IgD-negative memory B cell (primary cell): ENCODE measurements around the gene TYMP. TPM values are rescaled to one million over a fixed set of nuclear protein-coding genes. Genes with fewer than 3 reads are reported as not detected.

Experiments
- H3K27ac Mint-ChIP-seq, 3 donors: one replicate each; pipeline ENCODE4 v1.8.0; 2020 to 2022; ENCODE audit warnings: mild to moderate bottlenecking in 3 of 3, mixed read lengths in 3 of 3, moderate library complexity in 1 of 3
- H3K27me3 Mint-ChIP-seq: one replicate; pipeline ENCODE4 v1.8.0; 2021; ENCODE audit warnings: mixed read lengths
- H3K36me3 Mint-ChIP-seq: one replicate; pipeline ENCODE4 v1.8.0; 2020; ENCODE audit warnings: mild to moderate bottlenecking, mixed read lengths
- H3K4me1 Mint-ChIP-seq, 3 donors: one replicate each; pipeline ENCODE4 v1.8.0; 2020 to 2022; ENCODE audit warnings: mixed read lengths in 3 of 3, mild to moderate bottlenecking in 1 of 3
- H3K4me3 Mint-ChIP-seq, 4 donors: one replicate each; pipeline ENCODE4 v1.8.0; 2020 to 2022; ENCODE audit warnings: mild to moderate bottlenecking in 4 of 4, mixed read lengths in 4 of 4, moderate library complexity in 3 of 4
- H3K9me3 Mint-ChIP-seq, 3 donors: one replicate each; pipeline ENCODE4 v1.8.0; 2020 to 2021; ENCODE audit warnings: mixed read lengths in 3 of 3, mild to moderate bottlenecking in 1 of 3
- polyA plus RNA-seq: library from polyadenylated mRNA; unstranded; fragments of 300-500 nt; fragmentation: Illumina TruSeq; gene quantifications from one replicate; pipeline ENCODE4 v1.2.3, GENCODE V29; 2021

Gene TYMP
- polyA plus RNA-seq, 1 donor from 2014 or later: 56.8 TPM

DNA sequence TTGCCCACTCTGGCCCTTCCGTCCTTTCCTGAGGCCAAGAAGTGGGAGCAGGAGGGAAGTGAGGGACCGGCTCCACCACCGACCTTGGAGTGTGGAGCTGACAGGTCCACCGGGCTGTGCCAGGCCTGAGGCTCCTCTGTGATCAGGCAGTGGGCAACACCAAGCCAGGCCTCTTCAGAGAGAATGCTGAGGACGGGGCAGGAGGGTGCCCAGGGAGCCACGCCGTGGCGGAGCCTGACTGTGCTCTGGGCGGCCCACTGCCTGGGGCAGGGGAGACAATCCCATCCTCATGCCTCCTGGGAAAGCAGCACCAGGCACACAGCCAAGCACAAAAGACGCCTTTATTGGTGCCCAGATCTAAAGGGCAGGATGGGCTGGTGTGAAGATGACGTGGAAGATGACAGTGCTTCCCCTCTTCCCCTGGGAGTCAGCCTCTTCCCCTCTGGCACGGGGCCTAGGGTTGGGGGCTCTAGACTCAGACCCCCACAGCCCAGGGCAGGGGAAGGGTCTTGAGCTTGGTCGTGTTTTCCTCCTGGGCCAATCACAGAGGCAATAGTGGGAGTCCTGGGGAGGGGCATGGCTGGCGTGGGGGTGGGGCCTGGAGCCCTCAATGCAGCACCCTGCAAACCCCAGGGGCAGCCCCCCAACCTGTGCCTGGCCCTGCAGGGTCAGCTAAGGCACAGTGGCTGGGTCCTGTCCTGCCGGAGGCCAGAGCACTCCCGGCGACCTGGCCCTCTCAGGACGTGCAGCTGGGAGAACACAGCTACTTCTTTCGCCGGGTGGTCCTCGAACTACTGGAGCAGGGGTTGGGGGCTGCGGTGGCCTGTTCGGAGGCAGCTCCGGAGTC is 27.0 kb downstream of the TYMP start:
- no peaks in the 10 kb centered on the region for H3K27me3 Mint-ChIP-seq
- no peaks in the 10 kb centered on the region for H3K9me3 Mint-ChIP-seq
- no peak overlapping the region for H3K27ac Mint-ChIP-seq
- H3K36me3 Mint-ChIP-seq: no peaks in the 10 kb centered on the region
- H3K4me1 Mint-ChIP-seq: peaks cover 3 to 6% (median 5%) of the 10 kb centered on the region in 3 donors
- H3K4me3 Mint-ChIP-seq: peak overlapping the region in 1 of 4 donors; percentile 38

DNA sequence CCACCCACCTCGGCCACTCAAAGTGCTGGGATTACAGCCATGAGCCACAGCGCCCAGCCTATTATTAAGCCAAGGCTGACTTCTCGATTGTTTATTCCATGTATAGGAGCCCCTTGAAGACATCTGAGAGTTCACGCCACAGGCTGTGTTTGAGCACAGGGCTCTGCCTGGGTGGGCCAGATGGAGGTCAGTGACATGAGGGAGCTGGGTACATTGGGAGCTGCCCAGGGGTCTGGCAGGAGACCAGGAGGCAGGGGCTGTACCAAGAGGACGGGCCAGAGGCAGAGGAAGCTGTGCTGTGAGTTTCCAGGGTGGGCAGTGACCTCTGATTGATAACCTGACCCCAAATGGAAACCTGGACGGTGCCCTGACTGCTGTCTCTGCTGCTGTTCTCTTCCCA is 27.7 kb downstream of the TYMP start:
- H3K4me3 Mint-ChIP-seq: no peak overlapping the region
- H3K27me3 Mint-ChIP-seq: no peaks in the 10 kb centered on the region
- H3K27ac Mint-ChIP-seq: no peak overlapping the region
- H3K36me3 Mint-ChIP-seq: no peaks in the 10 kb centered on the region
- no peaks in the 10 kb centered on the region for H3K9me3 Mint-ChIP-seq
- peaks cover 3 to 6% (median 3%) of the 10 kb centered on the region in 3 donors for H3K4me1 Mint-ChIP-seq

DNA sequence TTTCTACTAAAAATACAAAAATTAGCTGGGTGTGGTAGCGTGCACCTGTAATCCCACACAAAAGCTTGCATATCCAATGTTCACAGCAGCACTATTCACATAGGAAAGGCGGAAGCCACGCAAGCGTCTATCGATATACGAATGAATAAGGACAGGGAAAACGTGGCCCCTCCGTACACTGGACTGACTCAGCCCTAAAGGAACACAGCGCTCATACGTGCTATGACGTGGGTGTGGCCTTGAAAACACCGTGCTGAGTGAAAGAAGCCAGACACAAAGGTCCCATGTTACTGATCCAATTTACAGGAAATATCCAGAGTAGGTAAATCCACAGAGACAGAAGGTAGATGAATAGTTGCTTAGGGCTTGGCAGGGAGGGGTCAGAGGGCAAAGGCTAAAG is 29.4 kb downstream of the TYMP start:
- H3K4me1 Mint-ChIP-seq: peaks cover 3 to 6% (median 3%) of the 10 kb centered on the region in 3 donors
- no peaks in the 10 kb centered on the region for H3K36me3 Mint-ChIP-seq
- H3K27me3 Mint-ChIP-seq: no peaks in the 10 kb centered on the region
- H3K27ac Mint-ChIP-seq: peak overlapping the region in 1 of 3 donors; percentile 47
- H3K9me3 Mint-ChIP-seq: no peaks in the 10 kb centered on the region
- no peak overlapping the region for H3K4me3 Mint-ChIP-seq

DNA sequence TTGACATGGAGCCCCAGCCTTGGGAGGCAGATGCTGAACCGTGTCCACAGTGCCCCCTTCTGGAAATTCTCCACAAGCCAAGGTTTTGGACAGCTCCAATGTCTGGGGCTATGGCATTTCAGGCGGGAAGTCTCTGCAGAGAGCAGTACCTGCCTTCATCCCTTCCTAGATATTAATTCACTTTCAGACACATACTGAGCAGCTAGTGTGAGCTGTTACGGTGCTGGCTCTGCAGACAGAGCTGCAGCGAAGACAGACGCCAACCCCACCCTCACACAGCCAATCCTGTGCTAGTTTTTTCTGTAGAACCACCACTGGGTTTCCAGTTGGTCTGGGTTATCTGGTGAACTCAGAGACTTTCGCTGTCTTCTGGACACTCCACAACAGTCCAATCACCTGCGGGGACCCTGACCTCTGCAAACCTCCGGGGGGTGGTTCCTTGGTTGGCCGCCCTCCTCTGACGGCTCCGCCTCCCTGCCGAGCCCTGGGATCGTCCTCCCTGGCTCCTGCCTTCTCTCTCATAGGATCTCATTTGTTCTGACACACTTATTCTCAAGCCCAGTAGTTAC is 31.4 kb downstream of the TYMP start:
- H3K27ac Mint-ChIP-seq: no peak overlapping the region

GRCh38 chr22:50497093-50497492 is 32.7 kb downstream of the TYMP start:
- Mint-ChIP-seq H3K36me3 (no peaks in the 10 kb centered on the region), H3K4me3 (no peak overlapping the region), H3K9me3 (no peaks in the 10 kb centered on the region), H3K4me1 (peaks cover 2 to 6% (median 3%) of the 10 kb centered on the region in 3 donors), H3K27me3 (no peaks in the 10 kb centered on the region), H3K27ac (no peak overlapping the region)

More for the DNA sequence above, 31.4 kb downstream of the TYMP start:
- no peaks in the 10 kb centered on the region for H3K36me3 Mint-ChIP-seq
- H3K9me3 Mint-ChIP-seq: no peaks in the 10 kb centered on the region
- H3K4me1 Mint-ChIP-seq: peaks cover 3 to 6% (median 3%) of the 10 kb centered on the region in 3 donors
- peak overlapping the region in 2 of 4 donors; percentile 37 to 70 for H3K4me3 Mint-ChIP-seq
- H3K27me3 Mint-ChIP-seq: no peaks in the 10 kb centered on the region

GRCh38 chr22:50490531-50491308 is 39.1 kb downstream of the TYMP start:
- peaks cover 0 to 7% (median 5%) of the 10 kb centered on the region in 3 donors for H3K4me1 Mint-ChIP-seq
- H3K27me3 Mint-ChIP-seq: peaks cover 4% of the 10 kb centered on the region
- no peaks in the 10 kb centered on the region for H3K9me3 Mint-ChIP-seq
- H3K27ac Mint-ChIP-seq: peak overlapping the region in 1 of 3 donors; percentile 32
- peak overlapping the region; percentile 8 to 79 (median 36) for H3K4me3 Mint-ChIP-seq
- H3K36me3 Mint-ChIP-seq: no peaks in the 10 kb centered on the region

- peak overlapping the region in 1 of 4 donors; percentile 22 for H3K4me3 Mint-ChIP-seq
- peaks cover 4% of the 10 kb centered on the region for H3K27me3 Mint-ChIP-seq
- no peaks in the 10 kb centered on the region for H3K36me3 Mint-ChIP-seq
- H3K27ac Mint-ChIP-seq: no peak overlapping the region
- no peaks in the 10 kb centered on the region for H3K9me3 Mint-ChIP-seq
- H3K4me1 Mint-ChIP-seq: peaks cover 0 to 7% (median 5%) of the 10 kb centered on the region in 3 donors
These were observed 40.2 kb downstream of the TYMP start for GRCh38 chr22:50489363-50490243.

DNA sequence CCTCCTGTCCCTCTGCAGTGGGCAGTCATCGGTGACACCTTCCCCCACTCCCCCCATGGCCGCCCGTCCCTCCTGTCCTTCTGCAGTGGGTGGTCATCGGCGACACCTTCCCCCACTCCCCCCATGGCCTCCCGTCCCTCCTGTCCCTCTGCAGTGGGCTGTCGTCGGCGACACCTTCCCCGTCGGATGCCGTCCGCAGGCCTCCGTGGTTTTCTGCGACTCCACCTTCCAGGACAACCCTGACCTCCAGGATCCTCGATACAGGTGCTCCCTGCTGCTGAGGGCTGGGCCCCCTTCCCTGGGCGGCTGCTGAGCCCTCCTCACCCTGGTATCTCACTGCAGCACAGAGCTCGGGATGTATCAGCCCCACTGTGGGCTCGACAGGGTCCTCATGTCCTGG is 40.9 kb downstream of the TYMP start:
- Mint-ChIP-seq H3K27me3 (peaks cover 7% of the 10 kb centered on the region), H3K27ac (no peak overlapping the region), H3K9me3 (no peaks in the 10 kb centered on the region), H3K36me3 (no peaks in the 10 kb centered on the region), H3K4me1 (peaks cover 3 to 7% (median 5%) of the 10 kb centered on the region in 3 donors), H3K4me3 (no peak overlapping the region)

GRCh38 chr22:50488006-50488677 is 41.7 kb downstream of the TYMP start:
- Mint-ChIP-seq H3K9me3 (no peaks in the 10 kb centered on the region), H3K4me1 (peaks cover 3 to 7% (median 5%) of the 10 kb centered on the region in 3 donors), H3K27me3 (peaks cover 7% of the 10 kb centered on the region), H3K27ac (no peak overlapping the region), H3K4me3 (no peak overlapping the region), H3K36me3 (no peaks in the 10 kb centered on the region)

- peaks cover 3 to 7% (median 5%) of the 10 kb centered on the region in 3 donors for H3K4me1 Mint-ChIP-seq
- no peaks in the 10 kb centered on the region for H3K36me3 Mint-ChIP-seq
- peak overlapping the region in 1 of 4 donors; percentile 25 for H3K4me3 Mint-ChIP-seq
- H3K27ac Mint-ChIP-seq: no peak overlapping the region
- H3K27me3 Mint-ChIP-seq: peaks cover 9% of the 10 kb centered on the region
- no peaks in the 10 kb centered on the region for H3K9me3 Mint-ChIP-seq
These were observed 42.4 kb downstream of the TYMP start for GRCh38 chr22:50487290-50488005.

- peak within 1 kb of the TSS in 1 of 3 donors; percentile 62 for H3K27ac Mint-ChIP-seq
- peak within 1 kb of the TSS in 3 of 4 donors; percentile 13 to 58 (median 25) for H3K4me3 Mint-ChIP-seq
These were observed 43.1 kb downstream of the TYMP start, which contains the start of gene MIOX for GRCh38 chr22:50486561-50487289. TSS of gene MIOX (plus strand) at chr22:50486859. CDS start at chr22:50486898, 39 bp downstream.

GRCh38 chr22:50485221-50486131 is 44.3 kb downstream of the TYMP start:
- H3K36me3 Mint-ChIP-seq: no peaks in the 10 kb centered on the region

More at GRCh38 chr22:50486561-50487289, 43.1 kb downstream of the TYMP start, which contains the start of gene MIOX:
- Mint-ChIP-seq H3K36me3 (no peaks in the 10 kb centered on the region), H3K4me1 (peaks cover 3 to 7% (median 5%) of the 10 kb centered on the region in 3 donors), H3K9me3 (no peaks in the 10 kb centered on the region), H3K27me3 (peaks cover 9% of the 10 kb centered on the region)

More at GRCh38 chr22:50485221-50486131, 44.3 kb downstream of the TYMP start:
- peak overlapping the region in 1 of 4 donors; percentile 13 for H3K4me3 Mint-ChIP-seq
- H3K4me1 Mint-ChIP-seq: peaks cover 0 to 3% (median 0%) of the 10 kb centered on the region in 3 donors
- H3K27ac Mint-ChIP-seq: peak overlapping the region in 1 of 3 donors; percentile 62
- H3K27me3 Mint-ChIP-seq: peaks cover 8% of the 10 kb centered on the region
- no peaks in the 10 kb centered on the region for H3K9me3 Mint-ChIP-seq
